Pancreas (tissue), 10 donors: Measurements from ENCODE around the gene GJD2. TPM values are rescaled to one million over a fixed set of nuclear protein-coding genes. Genes with fewer than 3 reads are reported as not detected.

Experiments
- ATAC-seq, 4 donors: fragments of 200-7000 bp; cut with Tn5 transposase; one replicate each; pipeline versions ENCODE4 v1.8.0 to v1.9.1; 2020; ENCODE audit warnings: mild to moderate bottlenecking in 4 of 4, moderate library complexity in 4 of 4
- DNase-seq, 6 donors: peaks; one replicate each; pipeline ENCODE4 v3.0.0-alpha.2; 2020
- FAIRE-seq: peaks from 2 replicates; lab custom pipeline; 2012; peaks lifted over from hg19 to GRCh38; lab: Jason Lieb, UNC
- H3K27ac ChIP-seq, 4 donors: fragments of 200-600 bp; sonication (generic); 1 replicate in 3 of 4; 2 replicates in 1 of 4; pipeline versions ENCODE4 v1.5.0 to v1.8.0; 2020
- H3K27me3 ChIP-seq, 4 donors: fragments of 200-600 bp; one replicate each; pipeline ENCODE4 v1.8.0; 2021
- H3K36me3 ChIP-seq, 3 donors: fragments of 200-600 bp; sonication (generic) in 1 of 3; one replicate each; pipeline versions ENCODE4 v1.5.0 to v1.8.0; 2020 to 2021
- H3K4me1 ChIP-seq, 3 donors: fragments of 200-600 bp; one replicate each; pipeline ENCODE4 v1.8.0; 2021
- H3K4me3 ChIP-seq, 4 donors: fragments of 200-600 bp; sonication (generic) in 2 of 4; one replicate each; pipeline versions ENCODE4 v1.5.0 to v1.8.0; 2020 to 2021
- H3K9me3 ChIP-seq, 4 donors: fragments of 200-600 bp; one replicate each; pipeline ENCODE4 v1.8.0; 2021
- WGBS, 2 donors: extraction: QIAGEN DNeasy Blood & Tissue Kit; methylation state at CpG; one replicate each; pipeline ENCODE4 v1.1.7; 2013; 5-methylcytosine and 5-hydroxymethylcytosine counted together
- intact Hi-C, 3 donors: fragments of 100-400 bp; cut with DNase I; formaldehyde crosslinking; loops; one replicate each; pipeline versions ENCODE4 v1.11.1 to v1.14.2; 2022
- polyA plus RNA-seq, 2 donors: library from polyadenylated mRNA; stranded (reverse); fragments of 200-250 nt; gene quantifications; one replicate each; pipeline ENCODE4 v1.2.3, GENCODE V29; 2013
- total RNA-seq, 6 donors: library from RNA; stranded (reverse); fragmentation: NEBNext Ultra II Directional in 4 of 6; extraction: Animal tissue kit (Norgen Biotek cat#: 25700) in 4 of 6; gene quantifications; one replicate each; pipeline versions ENCODE4 v1.2.1 to v1.2.4, GENCODE V29; 2021 to 2023
- TF ChIP-seq, protein P1 (sequence below), 4 donors: fragments of 200-600 bp; sonication (generic) in 3 of 4; IDR thresholded peaks; one replicate each; pipeline versions ENCODE4 v1.5.0 to v1.8.0; 2021; ENCODE audit warnings: antibody characterized with exemption in 4 of 4
- donor health status: healthy with polysubstance abuse.
- donor health status: DM: no; HTN: no; CAD: no; lungs with moderate emphysema.
- donor health status: DM: no; HTN: no; CAD: no.
- donor health status: control.
- donor health status: control.
- donor health status: Bipolar disorder and iron deficiency.
- donor health status: DM: yes; HTN: yes; CAD: no.
- donor health status: DM: no; HTN: no; CAD: no.
- donor health status: DM: no; HTN: no; CAD: no.
- donor health status: DM: yes; HTN: yes; CAD: no.

The GJD2 gene
- total and polyA plus RNA-seq, 8 donors = 0.88 to 25.5 (median 3.0) TPM

DNA sequence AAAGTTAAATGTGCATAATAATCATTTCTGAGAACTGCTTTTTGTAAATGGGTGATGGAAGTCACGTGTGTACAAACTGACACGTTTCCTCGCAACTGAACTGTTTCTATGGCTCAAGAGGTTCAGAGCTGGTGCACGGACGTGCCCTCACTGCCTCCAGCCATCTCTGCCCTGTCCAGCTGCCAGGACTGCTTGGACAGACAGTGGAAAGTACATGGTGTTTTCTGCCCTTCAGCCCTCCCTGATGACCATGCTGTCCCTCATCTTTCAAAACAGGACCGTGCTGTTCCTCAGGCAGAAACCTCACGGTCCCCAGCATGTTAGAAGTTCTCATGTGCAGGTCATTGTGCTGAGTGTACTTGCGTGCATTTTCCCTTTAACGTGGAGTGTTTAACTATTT lies 38.7 kb downstream of the GJD2 start:
- Histone ChIP-seq H3K4me3 (no peak overlapping the region), H3K9me3 (no peaks in the 10 kb centered on the region), H3K27me3 (no peaks in the 10 kb centered on the region), H3K36me3 (no peaks in the 10 kb centered on the region), H3K27ac (no peak overlapping the region), H3K4me1 (no peaks in the 10 kb centered on the region)
- intact Hi-C loops = loop anchor here in 1 of 3 donors (10.0 kb wide), 1 partner anchor 199 kb away; no protein-coding TSS in a partner anchor
- WGBS, 2 donors = 40 to 50% methylated on average over 9 of the region's 9 CpGs
- TF ChIP-seq, protein P1, sequence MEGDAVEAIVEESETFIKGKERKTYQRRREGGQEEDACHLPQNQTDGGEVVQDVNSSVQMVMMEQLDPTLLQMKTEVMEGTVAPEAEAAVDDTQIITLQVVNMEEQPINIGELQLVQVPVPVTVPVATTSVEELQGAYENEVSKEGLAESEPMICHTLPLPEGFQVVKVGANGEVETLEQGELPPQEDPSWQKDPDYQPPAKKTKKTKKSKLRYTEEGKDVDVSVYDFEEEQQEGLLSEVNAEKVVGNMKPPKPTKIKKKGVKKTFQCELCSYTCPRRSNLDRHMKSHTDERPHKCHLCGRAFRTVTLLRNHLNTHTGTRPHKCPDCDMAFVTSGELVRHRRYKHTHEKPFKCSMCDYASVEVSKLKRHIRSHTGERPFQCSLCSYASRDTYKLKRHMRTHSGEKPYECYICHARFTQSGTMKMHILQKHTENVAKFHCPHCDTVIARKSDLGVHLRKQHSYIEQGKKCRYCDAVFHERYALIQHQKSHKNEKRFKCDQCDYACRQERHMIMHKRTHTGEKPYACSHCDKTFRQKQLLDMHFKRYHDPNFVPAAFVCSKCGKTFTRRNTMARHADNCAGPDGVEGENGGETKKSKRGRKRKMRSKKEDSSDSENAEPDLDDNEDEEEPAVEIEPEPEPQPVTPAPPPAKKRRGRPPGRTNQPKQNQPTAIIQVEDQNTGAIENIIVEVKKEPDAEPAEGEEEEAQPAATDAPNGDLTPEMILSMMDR (IDR thresholded peaks at IDR 0.05) = no peak
- FAIRE-seq = no peak
- peak in 2 of 4 donors; percentile 74 to 83 for ATAC-seq
- DNase-seq = peak in 1 of 6 donors; percentile 9

DNA sequence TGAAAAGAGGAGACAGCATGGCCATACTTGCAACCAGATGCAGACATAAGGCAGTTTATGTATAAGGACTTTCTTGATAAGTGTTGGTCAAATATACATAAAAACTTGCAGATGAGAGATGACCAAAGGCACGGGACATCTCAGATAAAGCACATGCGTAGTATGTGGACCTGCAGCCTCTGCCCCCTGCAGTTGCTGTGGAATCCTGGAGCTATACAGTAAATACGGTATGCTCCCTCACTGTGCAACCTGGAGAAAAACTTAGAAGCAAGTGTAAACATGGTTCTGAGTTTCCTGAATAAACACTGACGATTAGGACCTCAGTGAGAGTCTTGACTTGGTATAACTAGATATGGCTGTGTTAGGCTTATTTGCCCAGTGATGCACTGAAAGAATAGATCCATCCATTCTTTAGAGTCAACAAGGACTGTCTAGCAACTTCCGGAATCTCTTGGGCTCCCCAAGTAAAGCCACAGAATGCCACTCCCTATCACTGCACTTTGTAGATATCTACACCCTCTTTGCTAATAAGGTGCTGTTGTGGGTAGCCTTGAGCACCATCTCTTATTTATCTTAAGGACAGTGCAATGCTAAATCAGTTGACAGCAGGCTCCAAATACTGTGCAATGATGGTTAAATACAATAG lies 40.2 kb downstream of the GJD2 start:
- DNase-seq = no peak
- Histone ChIP-seq H3K4me3 (no peak overlapping the region), H3K36me3 (no peaks in the 10 kb centered on the region), H3K4me1 (no peaks in the 10 kb centered on the region), H3K27me3 (no peaks in the 10 kb centered on the region), H3K9me3 (no peaks in the 10 kb centered on the region), H3K27ac (no peak overlapping the region)
- no peak for ATAC-seq
- TF ChIP-seq, protein P1 (IDR thresholded peaks at IDR 0.05) = no peak
- 48 to 61% methylated on average over 5 of the region's 5 CpGs for WGBS, 2 donors
- no peak for FAIRE-seq
- intact Hi-C loops = loop anchor here in 1 of 3 donors (10.0 kb wide), 1 partner anchor 200 kb away; no protein-coding TSS in a partner anchor

DNA sequence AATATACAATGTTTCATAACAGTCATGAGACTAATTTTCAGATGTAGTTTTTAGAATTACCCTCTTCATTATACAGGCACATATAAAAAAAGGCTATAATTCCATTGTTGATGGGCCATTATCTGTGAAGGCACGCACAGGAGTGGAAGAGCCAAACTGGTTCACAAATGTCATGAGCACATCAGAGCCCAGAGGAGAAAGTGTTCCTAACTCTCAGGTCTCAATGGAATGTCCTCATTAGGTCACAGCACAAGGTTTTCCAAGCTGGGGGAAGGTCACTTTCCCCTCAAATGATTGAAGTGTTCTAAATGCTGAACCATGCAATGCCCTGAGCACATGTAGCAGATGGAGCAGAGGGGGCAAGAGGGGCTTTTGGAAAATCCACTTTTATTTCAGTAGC lies 41.2 kb downstream of the GJD2 start:
- Histone ChIP-seq H3K36me3 (no peaks in the 10 kb centered on the region), H3K27ac (no peak overlapping the region), H3K4me1 (no peaks in the 10 kb centered on the region), H3K4me3 (no peak overlapping the region), H3K27me3 (no peaks in the 10 kb centered on the region), H3K9me3 (no peaks in the 10 kb centered on the region)
- TF ChIP-seq, protein P1 (IDR thresholded peaks at IDR 0.05) = no peak
- intact Hi-C loops = loop anchor here in 1 of 3 donors (10.0 kb wide), 1 partner anchor 201 kb away; no protein-coding TSS in a partner anchor
- FAIRE-seq (no peak), ATAC-seq (no peak), DNase-seq (no peak)
- WGBS, 2 donors = 71 to 84% methylated on average over 1 of the region's 1 CpG

DNA sequence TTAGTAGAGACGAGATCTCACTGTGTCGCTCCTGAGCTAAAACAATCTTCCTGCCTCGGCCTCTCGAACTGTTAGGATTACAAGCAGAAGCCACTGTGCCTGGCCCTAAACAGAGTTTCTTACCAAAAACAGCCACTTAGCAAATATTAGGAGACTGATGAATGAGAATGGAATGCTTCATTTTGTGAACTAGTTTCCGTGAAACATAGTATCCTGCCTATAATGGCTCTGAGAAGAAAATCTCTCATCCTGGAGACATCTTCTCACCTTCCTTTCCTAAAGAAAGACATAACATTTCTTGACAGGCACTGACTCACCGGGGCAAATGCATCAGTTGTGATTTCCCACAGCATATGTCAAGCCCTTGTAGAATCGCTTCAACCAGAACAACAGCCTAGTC lies 44.9 kb downstream of the GJD2 start:
- intact Hi-C loops = loop anchor here in 1 of 3 donors (10.0 kb wide), 1 partner anchor 205 kb away; no protein-coding TSS in a partner anchor
- Histone ChIP-seq H3K27ac (no peak overlapping the region), H3K36me3 (no peaks in the 10 kb centered on the region), H3K4me3 (no peak overlapping the region), H3K27me3 (no peaks in the 10 kb centered on the region), H3K9me3 (no peaks in the 10 kb centered on the region), H3K4me1 (no peaks in the 10 kb centered on the region)
- TF ChIP-seq, protein P1 (IDR thresholded peaks at IDR 0.05) = no peak
- WGBS, 2 donors = 50 to 62% methylated on average over 7 of the region's 7 CpGs
- ATAC-seq = no peak
- no peak for FAIRE-seq
- no peak for DNase-seq

DNA sequence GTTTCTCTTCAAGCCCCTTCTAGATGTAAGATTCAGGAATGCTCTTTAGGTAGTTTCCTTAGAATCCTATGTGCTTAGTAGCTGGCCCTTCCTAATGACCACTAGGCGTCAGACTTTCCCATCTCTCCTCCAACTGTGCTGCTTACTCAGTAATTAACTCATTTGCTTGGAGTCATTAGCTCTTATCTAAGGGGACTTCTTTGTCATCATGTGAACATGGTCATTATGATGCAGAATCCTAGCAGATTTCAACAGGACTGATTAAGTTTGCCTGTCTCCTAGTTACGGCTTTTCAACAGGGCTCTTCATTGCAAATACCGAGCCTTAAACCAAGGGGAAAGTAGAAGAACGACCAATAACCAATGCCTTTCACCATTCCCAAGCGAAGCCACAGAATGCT lies 46.4 kb downstream of the GJD2 start:
- intact Hi-C loops = no loop called here
- DNase-seq (no peak), FAIRE-seq (no peak), ATAC-seq (peak; percentile 40 to 91 (median 74))
- H3K4me1 ChIP-seq = no peaks in the 10 kb centered on the region
- WGBS, 2 donors = 36 to 41% methylated on average over 5 of the region's 5 CpGs
- no peaks in the 10 kb centered on the region for H3K9me3 ChIP-seq
- H3K4me3 ChIP-seq = no peak overlapping the region
- no peaks in the 10 kb centered on the region for H3K27me3 ChIP-seq
- no peaks in the 10 kb centered on the region for H3K36me3 ChIP-seq
- TF ChIP-seq, protein P1 (IDR thresholded peaks at IDR 0.05) = peak; percentile 19 to 46 (median 40)
- H3K27ac ChIP-seq = no peak overlapping the region
